GM23338 (cell line): ENCODE results near the gene M1AP.

Experiments
- CREB1 ChIP-seq: fragments of 250-450 bp; sonication (Bioruptor Pico); IDR thresholded peaks from 2 replicates; pipeline ENCODE4 v1.5.0; 2020; ENCODE audit warnings: low read depth, mild to moderate bottlenecking, moderate library complexity
- EZH2 ChIP-seq: fragments of 200-600 bp; sonication (generic); IDR thresholded peaks from one replicate; pipeline ENCODE4 v1.8.0; 2017; ENCODE audit warnings: antibody characterized with exemption, mild to moderate bottlenecking, low read depth; ENCODE audit not compliant: unreplicated experiment
- EZH2phosphoT487 ChIP-seq: fragments of 200-600 bp; sonication (generic); IDR thresholded peaks from one replicate; pipeline ENCODE4 v1.8.1; 2018; ENCODE audit warnings: antibody characterized with exemption; ENCODE audit not compliant: unreplicated experiment
- JUNB ChIP-seq: IDR thresholded peaks from one replicate; pipeline ENCODE4 v1.6.1; 2016; ENCODE audit warnings: antibody characterized with exemption; ENCODE audit not compliant: unreplicated experiment
- NANOG ChIP-seq: IDR thresholded peaks from 2 replicates; pipeline ENCODE4 v1.6.1; 2016; ENCODE audit warnings: antibody characterized with exemption, borderline replicate concordance
- POLR2AphosphoS5 ChIP-seq: IDR thresholded peaks from 2 replicates; pipeline ENCODE4 v1.6.1; 2016; ENCODE audit warnings: antibody characterized with exemption, low read depth
- ZNF331 ChIP-seq: fragments of 250-450 bp; sonication (Bioruptor Pico); IDR thresholded peaks from 2 replicates; pipeline ENCODE4 v1.5.0; 2020; ENCODE audit warnings: low read depth, mild to moderate bottlenecking, moderate library complexity
- TF ChIP-seq, protein P1 (sequence below), 2 experiments: fragments of 200-600 bp in 1 of 2; sonication (generic) in 1 of 2; conservative IDR thresholded peaks; 2 replicates each; pipeline versions ENCODE4 v1.5.1 to v1.6.1; 2016 to 2017; ENCODE audit warnings: antibody characterized with exemption in 2 of 2, low read depth in 2 of 2, mild to moderate bottlenecking in 2 of 2, moderate library complexity in 1 of 2
- TF ChIP-seq, protein P2 (sequence below): IDR thresholded peaks from one replicate; pipeline ENCODE4 v1.6.1; 2018; ENCODE audit warnings: antibody characterized with exemption; ENCODE audit not compliant: unreplicated experiment
- TF ChIP-seq, protein P3 (sequence below): IDR thresholded peaks from 2 replicates; pipeline ENCODE4 v1.6.1; 2016; ENCODE audit warnings: antibody characterized with exemption
- TF ChIP-seq, protein P4 (sequence below): fragments of 250-450 bp; sonication (Bioruptor Pico); IDR thresholded peaks from 2 replicates; pipeline ENCODE4 v1.5.0; 2020; ENCODE audit warnings: mild to moderate bottlenecking, moderate library complexity

DNA sequence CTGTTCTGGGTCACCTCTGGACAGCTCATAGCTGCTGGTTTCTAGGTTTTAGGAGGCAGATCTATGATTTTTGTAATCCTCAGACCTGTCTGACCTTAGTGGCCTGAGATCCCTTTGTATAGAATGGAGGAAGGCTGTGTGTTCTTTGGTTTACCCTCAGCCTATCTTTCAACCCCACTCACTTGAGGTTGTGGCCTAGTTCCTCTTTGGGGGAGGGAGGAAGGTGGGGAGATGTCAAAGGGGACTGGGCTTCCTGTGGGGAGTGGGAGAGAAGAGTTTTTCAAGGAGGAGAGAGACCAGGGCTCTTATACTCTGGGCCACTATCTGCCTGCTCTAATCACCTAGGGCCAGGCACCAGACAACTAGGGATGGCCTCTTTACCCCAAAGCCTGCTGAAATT lies 34.4 kb upstream of the M1AP start:
- TF ChIP-seq, protein P1, sequence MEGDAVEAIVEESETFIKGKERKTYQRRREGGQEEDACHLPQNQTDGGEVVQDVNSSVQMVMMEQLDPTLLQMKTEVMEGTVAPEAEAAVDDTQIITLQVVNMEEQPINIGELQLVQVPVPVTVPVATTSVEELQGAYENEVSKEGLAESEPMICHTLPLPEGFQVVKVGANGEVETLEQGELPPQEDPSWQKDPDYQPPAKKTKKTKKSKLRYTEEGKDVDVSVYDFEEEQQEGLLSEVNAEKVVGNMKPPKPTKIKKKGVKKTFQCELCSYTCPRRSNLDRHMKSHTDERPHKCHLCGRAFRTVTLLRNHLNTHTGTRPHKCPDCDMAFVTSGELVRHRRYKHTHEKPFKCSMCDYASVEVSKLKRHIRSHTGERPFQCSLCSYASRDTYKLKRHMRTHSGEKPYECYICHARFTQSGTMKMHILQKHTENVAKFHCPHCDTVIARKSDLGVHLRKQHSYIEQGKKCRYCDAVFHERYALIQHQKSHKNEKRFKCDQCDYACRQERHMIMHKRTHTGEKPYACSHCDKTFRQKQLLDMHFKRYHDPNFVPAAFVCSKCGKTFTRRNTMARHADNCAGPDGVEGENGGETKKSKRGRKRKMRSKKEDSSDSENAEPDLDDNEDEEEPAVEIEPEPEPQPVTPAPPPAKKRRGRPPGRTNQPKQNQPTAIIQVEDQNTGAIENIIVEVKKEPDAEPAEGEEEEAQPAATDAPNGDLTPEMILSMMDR (conservative IDR thresholded peaks at IDR 0.05; ENCODE audit: low read depth in 2 of 2), result no peak
- TF ChIP-seq POLR2AphosphoS5 (no peak), ZNF331 (no peak), EZH2 (no peak), EZH2phosphoT487 (no peak), CREB1 (no peak), NANOG (no peak), JUNB (no peak)
- TF ChIP-seq, protein P2, sequence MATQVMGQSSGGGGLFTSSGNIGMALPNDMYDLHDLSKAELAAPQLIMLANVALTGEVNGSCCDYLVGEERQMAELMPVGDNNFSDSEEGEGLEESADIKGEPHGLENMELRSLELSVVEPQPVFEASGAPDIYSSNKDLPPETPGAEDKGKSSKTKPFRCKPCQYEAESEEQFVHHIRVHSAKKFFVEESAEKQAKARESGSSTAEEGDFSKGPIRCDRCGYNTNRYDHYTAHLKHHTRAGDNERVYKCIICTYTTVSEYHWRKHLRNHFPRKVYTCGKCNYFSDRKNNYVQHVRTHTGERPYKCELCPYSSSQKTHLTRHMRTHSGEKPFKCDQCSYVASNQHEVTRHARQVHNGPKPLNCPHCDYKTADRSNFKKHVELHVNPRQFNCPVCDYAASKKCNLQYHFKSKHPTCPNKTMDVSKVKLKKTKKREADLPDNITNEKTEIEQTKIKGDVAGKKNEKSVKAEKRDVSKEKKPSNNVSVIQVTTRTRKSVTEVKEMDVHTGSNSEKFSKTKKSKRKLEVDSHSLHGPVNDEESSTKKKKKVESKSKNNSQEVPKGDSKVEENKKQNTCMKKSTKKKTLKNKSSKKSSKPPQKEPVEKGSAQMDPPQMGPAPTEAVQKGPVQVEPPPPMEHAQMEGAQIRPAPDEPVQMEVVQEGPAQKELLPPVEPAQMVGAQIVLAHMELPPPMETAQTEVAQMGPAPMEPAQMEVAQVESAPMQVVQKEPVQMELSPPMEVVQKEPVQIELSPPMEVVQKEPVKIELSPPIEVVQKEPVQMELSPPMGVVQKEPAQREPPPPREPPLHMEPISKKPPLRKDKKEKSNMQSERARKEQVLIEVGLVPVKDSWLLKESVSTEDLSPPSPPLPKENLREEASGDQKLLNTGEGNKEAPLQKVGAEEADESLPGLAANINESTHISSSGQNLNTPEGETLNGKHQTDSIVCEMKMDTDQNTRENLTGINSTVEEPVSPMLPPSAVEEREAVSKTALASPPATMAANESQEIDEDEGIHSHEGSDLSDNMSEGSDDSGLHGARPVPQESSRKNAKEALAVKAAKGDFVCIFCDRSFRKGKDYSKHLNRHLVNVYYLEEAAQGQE, result no peak
- TF ChIP-seq, protein P3, sequence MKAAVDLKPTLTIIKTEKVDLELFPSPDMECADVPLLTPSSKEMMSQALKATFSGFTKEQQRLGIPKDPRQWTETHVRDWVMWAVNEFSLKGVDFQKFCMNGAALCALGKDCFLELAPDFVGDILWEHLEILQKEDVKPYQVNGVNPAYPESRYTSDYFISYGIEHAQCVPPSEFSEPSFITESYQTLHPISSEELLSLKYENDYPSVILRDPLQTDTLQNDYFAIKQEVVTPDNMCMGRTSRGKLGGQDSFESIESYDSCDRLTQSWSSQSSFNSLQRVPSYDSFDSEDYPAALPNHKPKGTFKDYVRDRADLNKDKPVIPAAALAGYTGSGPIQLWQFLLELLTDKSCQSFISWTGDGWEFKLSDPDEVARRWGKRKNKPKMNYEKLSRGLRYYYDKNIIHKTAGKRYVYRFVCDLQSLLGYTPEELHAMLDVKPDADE, result no peak
- TF ChIP-seq, protein P4, sequence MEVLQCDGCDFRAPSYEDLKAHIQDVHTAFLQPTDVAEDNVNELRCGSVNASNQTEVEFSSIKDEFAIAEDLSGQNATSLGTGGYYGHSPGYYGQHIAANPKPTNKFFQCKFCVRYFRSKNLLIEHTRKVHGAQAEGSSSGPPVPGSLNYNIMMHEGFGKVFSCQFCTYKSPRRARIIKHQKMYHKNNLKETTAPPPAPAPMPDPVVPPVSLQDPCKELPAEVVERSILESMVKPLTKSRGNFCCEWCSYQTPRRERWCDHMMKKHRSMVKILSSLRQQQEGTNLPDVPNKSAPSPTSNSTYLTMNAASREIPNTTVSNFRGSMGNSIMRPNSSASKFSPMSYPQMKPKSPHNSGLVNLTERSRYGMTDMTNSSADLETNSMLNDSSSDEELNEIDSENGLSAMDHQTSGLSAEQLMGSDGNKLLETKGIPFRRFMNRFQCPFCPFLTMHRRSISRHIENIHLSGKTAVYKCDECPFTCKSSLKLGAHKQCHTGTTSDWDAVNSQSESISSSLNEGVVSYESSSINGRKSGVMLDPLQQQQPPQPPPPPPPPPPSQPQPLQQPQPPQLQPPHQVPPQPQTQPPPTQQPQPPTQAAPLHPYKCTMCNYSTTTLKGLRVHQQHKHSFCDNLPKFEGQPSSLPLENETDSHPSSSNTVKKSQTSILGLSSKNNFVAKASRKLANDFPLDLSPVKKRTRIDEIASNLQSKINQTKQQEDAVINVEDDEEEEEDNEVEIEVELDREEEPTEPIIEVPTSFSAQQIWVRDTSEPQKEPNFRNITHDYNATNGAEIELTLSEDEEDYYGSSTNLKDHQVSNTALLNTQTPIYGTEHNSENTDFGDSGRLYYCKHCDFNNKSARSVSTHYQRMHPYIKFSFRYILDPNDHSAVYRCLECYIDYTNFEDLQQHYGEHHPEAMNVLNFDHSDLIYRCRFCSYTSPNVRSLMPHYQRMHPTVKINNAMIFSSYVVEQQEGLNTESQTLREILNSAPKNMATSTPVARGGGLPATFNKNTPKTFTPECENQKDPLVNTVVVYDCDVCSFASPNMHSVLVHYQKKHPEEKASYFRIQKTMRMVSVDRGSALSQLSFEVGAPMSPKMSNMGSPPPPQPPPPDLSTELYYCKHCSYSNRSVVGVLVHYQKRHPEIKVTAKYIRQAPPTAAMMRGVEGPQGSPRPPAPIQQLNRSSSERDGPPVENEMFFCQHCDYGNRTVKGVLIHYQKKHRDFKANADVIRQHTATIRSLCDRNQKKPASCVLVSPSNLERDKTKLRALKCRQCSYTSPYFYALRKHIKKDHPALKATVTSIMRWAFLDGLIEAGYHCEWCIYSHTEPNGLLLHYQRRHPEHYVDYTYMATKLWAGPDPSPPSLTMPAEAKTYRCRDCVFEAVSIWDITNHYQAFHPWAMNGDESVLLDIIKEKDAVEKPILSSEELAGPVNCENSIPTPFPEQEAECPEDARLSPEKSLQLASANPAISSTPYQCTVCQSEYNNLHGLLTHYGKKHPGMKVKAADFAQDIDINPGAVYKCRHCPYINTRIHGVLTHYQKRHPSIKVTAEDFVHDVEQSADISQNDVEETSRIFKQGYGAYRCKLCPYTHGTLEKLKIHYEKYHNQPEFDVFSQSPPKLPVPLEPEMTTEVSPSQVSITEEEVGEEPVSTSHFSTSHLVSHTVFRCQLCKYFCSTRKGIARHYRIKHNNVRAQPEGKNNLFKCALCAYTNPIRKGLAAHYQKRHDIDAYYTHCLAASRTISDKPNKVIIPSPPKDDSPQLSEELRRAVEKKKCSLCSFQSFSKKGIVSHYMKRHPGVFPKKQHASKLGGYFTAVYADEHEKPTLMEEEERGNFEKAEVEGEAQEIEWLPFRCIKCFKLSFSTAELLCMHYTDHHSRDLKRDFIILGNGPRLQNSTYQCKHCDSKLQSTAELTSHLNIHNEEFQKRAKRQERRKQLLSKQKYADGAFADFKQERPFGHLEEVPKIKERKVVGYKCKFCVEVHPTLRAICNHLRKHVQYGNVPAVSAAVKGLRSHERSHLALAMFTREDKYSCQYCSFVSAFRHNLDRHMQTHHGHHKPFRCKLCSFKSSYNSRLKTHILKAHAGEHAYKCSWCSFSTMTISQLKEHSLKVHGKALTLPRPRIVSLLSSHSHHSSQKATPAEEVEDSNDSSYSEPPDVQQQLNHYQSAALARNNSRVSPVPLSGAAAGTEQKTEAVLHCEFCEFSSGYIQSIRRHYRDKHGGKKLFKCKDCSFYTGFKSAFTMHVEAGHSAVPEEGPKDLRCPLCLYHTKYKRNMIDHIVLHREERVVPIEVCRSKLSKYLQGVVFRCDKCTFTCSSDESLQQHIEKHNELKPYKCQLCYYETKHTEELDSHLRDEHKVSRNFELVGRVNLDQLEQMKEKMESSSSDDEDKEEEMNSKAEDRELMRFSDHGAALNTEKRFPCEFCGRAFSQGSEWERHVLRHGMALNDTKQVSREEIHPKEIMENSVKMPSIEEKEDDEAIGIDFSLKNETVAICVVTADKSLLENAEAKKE, result no peak
